HPDE6-E6E7 (cell line): Measurements from ENCODE around the gene KRT20.
"Not testable (repeated sequence)": the region's sequence is repeated elsewhere in the genome, so short reads cannot be mapped to it uniquely, and the experiment has no call there.

Source experiments
- DNase-seq: peaks from one replicate; pipeline ENCODE4 v3.0.0; 2011; ENCODE audit warnings: missing footprints; ENCODE audit errors: extremely low spot score

Gene KRT20

GRCh38 chr17:40900809-40901356, 15.8 kb upstream of the KRT20 start:
- no peak for DNase-seq

GRCh38 chr17:40896916-40897455, 11.9 kb upstream of the KRT20 start:
- no peak for DNase-seq

- no peak for DNase-seq
Measured at GRCh38 chr17:40895106-40895730, 10.2 kb upstream of the KRT20 start.

- DNase-seq, result no peak
Measured at GRCh38 chr17:40888196-40888720, 3.2 kb upstream of the KRT20 start.

GRCh38 chr17:40886090-40886489, 1.0 kb upstream of the KRT20 start:
- DNase-seq, result no peak

- DNase-seq, result no peak
Measured at GRCh38 chr17:40883626-40884334, 1.3 kb downstream of the KRT20 start.

GRCh38 chr17:40883031-40883430, 2.0 kb downstream of the KRT20 start:
- no peak for DNase-seq

GRCh38 chr17:40879026-40879425, 6.0 kb downstream of the KRT20 start:
- no peak for DNase-seq

GRCh38 chr17:40878044-40878443, 7.0 kb downstream of the KRT20 start:
- no peak for DNase-seq

GRCh38 chr17:40873801-40874200, 11.2 kb downstream of the KRT20 start:
- no peak for DNase-seq

- no peak for DNase-seq
Measured at GRCh38 chr17:40873255-40873654, 11.8 kb downstream of the KRT20 start.

GRCh38 chr17:40872416-40872815, 12.6 kb downstream of the KRT20 start:
- no peak for DNase-seq

GRCh38 chr17:40871316-40871715, 13.7 kb downstream of the KRT20 start:
- no peak for DNase-seq

GRCh38 chr17:40870136-40870535, 14.9 kb downstream of the KRT20 start:
- no peak for DNase-seq

GRCh38 chr17:40866838-40867237, 18.2 kb downstream of the KRT20 start, which contains the start of gene KRT12:
TSS of gene KRT12 (minus strand) at chr17:40867223. CDS start at chr17:40867186, 37 bp downstream.
- DNase-seq, result no peak

- DNase-seq, result no peak
Measured at GRCh38 chr17:40864661-40865390, 20.2 kb downstream of the KRT20 start.

GRCh38 chr17:40862985-40863733, 21.9 kb downstream of the KRT20 start:
- no peak for DNase-seq

- no peak for DNase-seq
Measured at GRCh38 chr17:40859536-40859935, 25.5 kb downstream of the KRT20 start.

- not testable (repeated sequence) for DNase-seq
Measured at GRCh38 chr17:40858667-40859066, 26.4 kb downstream of the KRT20 start.

- no peak for DNase-seq
Measured at GRCh38 chr17:40857535-40857934, 27.5 kb downstream of the KRT20 start.

GRCh38 chr17:40854175-40854814, 30.7 kb downstream of the KRT20 start:
- DNase-seq, result peak; percentile 63
